CMK (cell line): Measurements from ENCODE around the gene B3GNT3.
A peak's percentile ranks its signal among the peaks of the same experiment; 100 is the strongest.
"Not testable (repeated sequence)": the region's sequence is repeated elsewhere in the genome, so short reads cannot be mapped to it uniquely, and the experiment has no call there.

Experiments used
- DNase-seq: peaks from one replicate; pipeline ENCODE4 v3.0.0-alpha.2; 2010; ENCODE audit warnings: low read depth

B3GNT3 gene

GRCh38 chr19:17797424-17798201, 2.7 kb downstream of the B3GNT3 start:
- DNase-seq = no peak

GRCh38 chr19:17798599-17798998, 3.7 kb downstream of the B3GNT3 start:
- not testable (repeated sequence) for DNase-seq

GRCh38 chr19:17802137-17802858, 7.4 kb downstream of the B3GNT3 start:
- DNase-seq = no peak

- DNase-seq = no peak
These were observed 8.4 kb downstream of the B3GNT3 start for GRCh38 chr19:17803264-17803896.

- DNase-seq = no peak
These were observed 10.5 kb downstream of the B3GNT3 start for GRCh38 chr19:17805427-17805826.

- DNase-seq = no peak
These were observed 12.0 kb downstream of the B3GNT3 start for GRCh38 chr19:17806945-17807344.

- DNase-seq = no peak
These were observed 12.9 kb downstream of the B3GNT3 start for GRCh38 chr19:17807731-17808316.

- no peak for DNase-seq
These were observed 16.2 kb downstream of the B3GNT3 start for GRCh38 chr19:17811103-17811502.

GRCh38 chr19:17811681-17812080, 16.7 kb downstream of the B3GNT3 start:
- DNase-seq = no peak

GRCh38 chr19:17812099-17812498, 17.2 kb downstream of the B3GNT3 start:
- DNase-seq = no peak

GRCh38 chr19:17817668-17818363, 22.9 kb downstream of the B3GNT3 start:
- no peak for DNase-seq

GRCh38 chr19:17821190-17821589, 26.3 kb downstream of the B3GNT3 start, which contains the start of gene INSL3:
Gene INSL3, minus strand, starts transcription at chr19:17821519. Its CDS starts 13 bp downstream, at chr19:17821506.
- DNase-seq = no peak

GRCh38 chr19:17824339-17824738, 29.4 kb downstream of the B3GNT3 start:
- DNase-seq = no peak

- DNase-seq = no peak
These were observed 31.6 kb downstream of the B3GNT3 start for GRCh38 chr19:17826508-17827056.

- DNase-seq = no peak
These were observed 35.1 kb downstream of the B3GNT3 start for GRCh38 chr19:17829855-17830566.

GRCh38 chr19:17830567-17831418, 35.9 kb downstream of the B3GNT3 start:
- peak; percentile 42 for DNase-seq

GRCh38 chr19:17831419-17831888, 36.5 kb downstream of the B3GNT3 start:
- no peak for DNase-seq

- DNase-seq = no peak
These were observed 37.7 kb downstream of the B3GNT3 start for GRCh38 chr19:17832443-17833208.
